Sigmoid colon (tissue), 7 donors: ENCODE data around the gene INPP5D. TPM values are rescaled to one million over a fixed set of nuclear protein-coding genes. Genes with fewer than 3 reads are reported as not detected.

Source experiments
- DNase-seq: peaks from one replicate; pipeline ENCODE4 v3.0.0-alpha.2; 2019
- H3K27ac ChIP-seq, 4 donors: fragments of 200-600 bp; sonication (generic); one replicate each; pipeline ENCODE4 v1.5.1; 2016 to 2019; ENCODE audit warnings: mild to moderate bottlenecking in 1 of 4
- H3K27me3 ChIP-seq, 3 donors: fragments of 200-600 bp; sonication (generic); one replicate each; pipeline ENCODE4 v1.5.1; 2019; ENCODE audit warnings: mild to moderate bottlenecking in 1 of 3
- H3K36me3 ChIP-seq, 4 donors: fragments of 200-600 bp; sonication (generic); one replicate each; pipeline ENCODE4 v1.5.1; 2016 to 2019
- H3K4me1 ChIP-seq, 4 donors: fragments of 200-600 bp; sonication (generic); one replicate each; pipeline ENCODE4 v1.5.1; 2017 to 2019
- H3K4me3 ChIP-seq, 4 donors: fragments of 200-600 bp; sonication (generic); one replicate each; pipeline ENCODE4 v1.5.1; 2017 to 2019; ENCODE audit warnings: mild to moderate bottlenecking in 2 of 4, moderate library complexity in 1 of 4
- H3K9me3 ChIP-seq, 4 donors: fragments of 200-600 bp in 3 of 4; sonication (generic) in 3 of 4; one replicate each; pipeline versions ENCODE4 v1.5.1 to v1.6.1; 2013 to 2019
- EP300 ChIP-seq, 4 donors: sonication (generic); formaldehyde crosslinking; IDR thresholded peaks; one replicate each; pipeline ENCODE4 v1.6.1; 2017; ENCODE audit warnings: antibody characterized with exemption in 4 of 4
- POLR2A ChIP-seq, 2 donors: fragments of 450-650 bp; IDR thresholded peaks; one replicate each; pipeline ENCODE4 v1.6.1; 2016; ENCODE audit warnings: antibody characterized with exemption in 2 of 2, mild to moderate bottlenecking in 2 of 2, moderate library complexity in 2 of 2
- POLR2AphosphoS5 ChIP-seq, 4 donors: sonication (generic); formaldehyde crosslinking; IDR thresholded peaks; one replicate each; pipeline ENCODE4 v1.6.1; 2017; ENCODE audit warnings: antibody characterized with exemption in 4 of 4
- WGBS, 2 donors: extraction: QIAGEN DNeasy Blood & Tissue Kit; methylation state at CpG; one replicate each; pipeline ENCODE4 v1.1.7; 2013; 5-methylcytosine and 5-hydroxymethylcytosine counted together
- intact Hi-C: fragments of 100-400 bp; cut with DNase I; formaldehyde crosslinking; loops from one replicate; pipeline ENCODE4 v1.15.1; 2023
- polyA plus RNA-seq, 3 donors: library from polyadenylated mRNA; stranded (reverse); fragments of 200-250 nt; gene quantifications; one replicate each; pipeline ENCODE4 v1.2.3, GENCODE V29; 2013
- total RNA-seq, 4 donors: library from RNA; depleted of rRNA; stranded (reverse); fragments of >200 nt; gene quantifications; one replicate each; pipeline ENCODE4 v1.1.0, GENCODE V29; 2016
- TF ChIP-seq, protein P1 (sequence below), 4 experiments: fragments of 450-650 bp in 3 of 4; fragments of 200-600 bp in 1 of 4; IDR thresholded peaks; one replicate each; pipeline ENCODE4 v1.5.1; 2016 to 2019; ENCODE audit warnings: antibody characterized with exemption in 4 of 4, mild to moderate bottlenecking in 3 of 4, moderate library complexity in 2 of 4
- donor health status: healthy with polysubstance abuse.
- donor health status: Bipolar disorder and iron deficiency.
- donor health status: healthy.

INPP5D gene
- total and polyA plus RNA-seq, 7 donors: 4.2 to 44.8 (median 8.7) TPM

DNA sequence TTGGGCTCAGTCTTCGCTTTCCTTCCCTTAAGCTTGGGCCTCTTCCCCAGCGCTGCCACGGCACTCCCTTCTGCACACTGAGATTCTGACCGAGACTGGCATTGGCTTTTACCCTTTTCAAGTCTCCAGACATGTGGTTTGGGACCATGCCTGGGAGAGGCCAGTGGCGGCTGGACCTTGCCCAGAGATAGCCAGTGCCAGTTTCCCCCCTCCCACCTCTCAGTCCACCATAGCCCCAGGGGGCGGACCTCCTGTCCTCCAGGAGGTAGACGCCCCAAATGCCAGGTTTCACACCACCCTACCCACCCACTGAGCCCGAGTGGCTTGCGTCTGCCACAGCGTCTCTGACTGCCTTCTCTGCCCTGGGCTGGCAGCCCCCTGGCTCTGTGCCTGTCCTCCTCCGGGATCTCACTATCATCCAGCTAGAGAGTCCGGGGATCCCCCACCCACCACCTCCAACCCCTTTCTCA, 47.7 kb downstream of the INPP5D start:
- H3K36me3 ChIP-seq: no peaks in the 10 kb centered on the region
- WGBS, 2 donors: 81 to 85% methylated on average over 12 of the region's 12 CpGs
- no peak for DNase-seq
- TF ChIP-seq POLR2A (IDR thresholded peaks at IDR 0.05): no peak
- TF ChIP-seq POLR2AphosphoS5 (IDR thresholded peaks at IDR 0.05): no peak
- TF ChIP-seq EP300 (IDR thresholded peaks at IDR 0.05): no peak
- TF ChIP-seq, protein P1, sequence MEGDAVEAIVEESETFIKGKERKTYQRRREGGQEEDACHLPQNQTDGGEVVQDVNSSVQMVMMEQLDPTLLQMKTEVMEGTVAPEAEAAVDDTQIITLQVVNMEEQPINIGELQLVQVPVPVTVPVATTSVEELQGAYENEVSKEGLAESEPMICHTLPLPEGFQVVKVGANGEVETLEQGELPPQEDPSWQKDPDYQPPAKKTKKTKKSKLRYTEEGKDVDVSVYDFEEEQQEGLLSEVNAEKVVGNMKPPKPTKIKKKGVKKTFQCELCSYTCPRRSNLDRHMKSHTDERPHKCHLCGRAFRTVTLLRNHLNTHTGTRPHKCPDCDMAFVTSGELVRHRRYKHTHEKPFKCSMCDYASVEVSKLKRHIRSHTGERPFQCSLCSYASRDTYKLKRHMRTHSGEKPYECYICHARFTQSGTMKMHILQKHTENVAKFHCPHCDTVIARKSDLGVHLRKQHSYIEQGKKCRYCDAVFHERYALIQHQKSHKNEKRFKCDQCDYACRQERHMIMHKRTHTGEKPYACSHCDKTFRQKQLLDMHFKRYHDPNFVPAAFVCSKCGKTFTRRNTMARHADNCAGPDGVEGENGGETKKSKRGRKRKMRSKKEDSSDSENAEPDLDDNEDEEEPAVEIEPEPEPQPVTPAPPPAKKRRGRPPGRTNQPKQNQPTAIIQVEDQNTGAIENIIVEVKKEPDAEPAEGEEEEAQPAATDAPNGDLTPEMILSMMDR (IDR thresholded peaks at IDR 0.05): no peak
- H3K9me3 ChIP-seq: no peaks in the 10 kb centered on the region
- H3K27ac ChIP-seq: no peak overlapping the region
- H3K4me1 ChIP-seq: no peaks in the 10 kb centered on the region
- intact Hi-C loops: no loop called here
- no peaks in the 10 kb centered on the region for H3K27me3 ChIP-seq
- no peak overlapping the region for H3K4me3 ChIP-seq

DNA sequence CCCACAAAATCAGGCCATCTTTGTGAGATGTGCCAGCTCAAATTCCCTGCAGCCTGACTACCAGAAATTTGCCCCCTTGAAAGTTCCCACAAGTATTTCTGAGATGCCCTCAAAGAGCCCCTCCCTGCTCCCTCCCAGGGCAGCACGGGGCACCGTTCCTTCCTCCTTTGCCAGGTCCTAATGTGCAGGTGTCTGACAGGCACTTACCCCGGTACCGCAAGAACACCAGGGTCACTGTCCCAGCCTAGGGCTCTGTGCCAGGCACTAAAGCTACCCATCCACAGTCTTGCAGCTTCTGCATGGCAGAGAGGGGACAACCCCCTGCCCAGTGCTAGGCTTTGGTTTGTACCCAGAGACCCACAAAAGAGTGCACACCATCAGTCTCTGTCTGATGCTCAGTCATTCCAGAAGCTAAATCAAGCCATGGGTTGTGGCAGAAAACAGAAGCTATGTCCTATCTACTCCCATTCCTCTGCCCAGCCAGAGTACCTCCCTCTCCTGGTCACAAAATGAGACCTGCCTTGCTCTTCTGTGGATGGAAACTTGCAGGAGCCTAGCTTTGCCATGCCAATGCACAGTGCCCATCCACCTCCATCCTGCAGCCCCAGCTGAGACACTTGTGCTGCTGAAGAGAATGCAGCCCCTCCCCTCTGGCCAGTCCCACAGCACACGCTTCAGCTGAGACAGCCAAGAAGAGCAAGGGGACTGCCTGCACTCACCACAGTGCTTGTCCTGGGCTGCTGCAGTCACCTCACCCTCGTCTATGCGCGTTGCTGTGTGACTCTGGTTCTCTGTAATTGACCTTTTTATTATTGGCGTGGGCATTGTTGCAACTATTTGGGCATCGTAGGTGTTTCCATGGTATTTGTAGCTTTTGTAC, 48.7 kb downstream of the INPP5D start:
- Histone ChIP-seq H3K27ac (no peak overlapping the region), H3K4me1 (no peaks in the 10 kb centered on the region), H3K4me3 (no peak overlapping the region), H3K36me3 (no peaks in the 10 kb centered on the region), H3K9me3 (no peaks in the 10 kb centered on the region), H3K27me3 (no peaks in the 10 kb centered on the region)
- WGBS, 2 donors: 45 to 58% methylated on average over 10 of the region's 10 CpGs
- intact Hi-C loops: no loop called here
- TF ChIP-seq POLR2AphosphoS5 (IDR thresholded peaks at IDR 0.05): no peak
- TF ChIP-seq, protein P1 (IDR thresholded peaks at IDR 0.05): no peak
- no peak for TF ChIP-seq EP300 (IDR thresholded peaks at IDR 0.05)
- no peak for TF ChIP-seq POLR2A (IDR thresholded peaks at IDR 0.05)
- no peak for DNase-seq

DNA sequence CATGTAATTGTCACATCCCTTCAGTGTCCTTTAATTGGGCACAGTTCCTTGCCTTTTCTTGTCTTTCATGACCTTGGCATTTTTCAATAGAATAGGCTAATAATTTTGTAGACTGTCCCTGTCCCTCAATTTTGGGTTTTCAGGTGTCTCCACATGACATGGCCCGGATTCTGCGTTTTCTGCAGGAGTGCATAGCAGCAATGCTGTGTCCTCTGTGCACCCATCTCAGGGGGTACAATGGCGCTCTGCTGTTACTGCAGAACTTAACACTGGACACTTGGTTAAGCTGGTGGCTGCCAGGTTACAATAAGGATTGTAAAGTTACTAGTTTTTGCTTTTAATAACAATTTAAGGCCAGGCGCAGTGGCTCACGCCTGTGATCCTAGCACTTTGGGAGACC, 51.3 kb downstream of the INPP5D start:
- TF ChIP-seq EP300 (IDR thresholded peaks at IDR 0.05) (no peak), POLR2AphosphoS5 (IDR thresholded peaks at IDR 0.05) (no peak), POLR2A (IDR thresholded peaks at IDR 0.05) (no peak)
- TF ChIP-seq, protein P1 (IDR thresholded peaks at IDR 0.05): no peak
- Histone ChIP-seq H3K4me1 (no peaks in the 10 kb centered on the region), H3K27ac (no peak overlapping the region), H3K4me3 (no peak overlapping the region), H3K27me3 (no peaks in the 10 kb centered on the region), H3K9me3 (no peaks in the 10 kb centered on the region), H3K36me3 (no peaks in the 10 kb centered on the region)
- WGBS, 2 donors: 96 to 98% methylated on average over 5 of the region's 5 CpGs
- intact Hi-C loops: no loop called here
- DNase-seq: peak; percentile 33

DNA sequence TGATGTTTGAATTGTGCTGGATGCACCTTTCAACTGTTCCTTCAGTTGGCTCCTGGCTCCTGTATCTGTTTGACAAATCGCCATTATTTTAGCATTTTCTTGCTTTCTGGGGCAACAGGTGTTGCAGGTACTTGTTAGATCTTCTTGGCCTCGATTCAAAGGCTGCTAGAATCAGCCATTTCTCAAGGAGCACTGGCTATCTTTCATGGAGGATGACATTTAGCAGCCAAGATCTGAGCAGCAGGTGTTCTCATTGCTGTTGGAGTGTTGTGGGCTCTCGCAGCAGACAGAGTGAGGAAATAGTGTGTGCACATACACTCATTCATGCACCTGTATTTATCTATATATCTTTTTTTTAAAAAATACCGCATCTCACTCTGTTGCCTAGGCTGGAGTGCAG, 52.2 kb downstream of the INPP5D start:
- H3K9me3 ChIP-seq: no peaks in the 10 kb centered on the region
- no peaks in the 10 kb centered on the region for H3K27me3 ChIP-seq
- H3K4me3 ChIP-seq: no peak overlapping the region
- H3K27ac ChIP-seq: no peak overlapping the region
- intact Hi-C loops: no loop called here
- WGBS, 2 donors: 54 to 66% methylated on average over 4 of the region's 4 CpGs
- peak; percentile 7 for DNase-seq
- no peak for TF ChIP-seq POLR2A (IDR thresholded peaks at IDR 0.05)
- no peaks in the 10 kb centered on the region for H3K4me1 ChIP-seq
- no peaks in the 10 kb centered on the region for H3K36me3 ChIP-seq

DNA sequence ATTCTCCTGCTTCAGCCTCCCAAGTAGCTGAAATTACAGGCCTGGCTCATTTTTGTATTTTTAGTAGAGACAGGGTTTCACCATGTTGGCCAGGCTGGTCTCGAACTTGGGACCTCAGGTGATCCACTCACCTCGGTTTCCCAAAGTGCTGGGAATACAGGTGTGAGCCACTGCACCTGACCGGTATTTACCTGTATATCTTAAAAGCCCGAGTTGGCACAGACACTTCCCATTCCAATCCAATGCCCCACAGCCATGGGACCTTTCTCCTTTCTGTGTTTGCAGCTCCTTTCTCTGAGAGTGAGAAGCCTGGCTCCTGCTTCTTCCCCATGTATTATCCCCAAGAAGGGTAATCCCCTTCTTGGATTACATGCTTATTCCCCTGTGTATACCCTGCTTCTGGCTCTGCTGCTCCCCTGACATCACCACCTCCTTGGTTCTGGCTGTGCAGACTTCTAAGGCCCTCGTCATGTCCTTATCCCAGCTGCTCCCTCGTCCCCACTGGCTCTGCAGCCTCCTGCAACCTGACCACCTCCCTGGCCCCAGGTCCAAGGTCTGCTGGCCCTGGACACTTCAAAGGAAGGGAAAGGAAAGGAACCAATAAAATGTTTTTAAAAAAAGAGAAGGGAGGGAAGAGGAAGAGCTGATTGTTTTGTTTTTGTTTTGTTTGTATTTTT, 52.8 kb downstream of the INPP5D start:
- Histone ChIP-seq H3K9me3 (no peaks in the 10 kb centered on the region), H3K27me3 (no peaks in the 10 kb centered on the region), H3K36me3 (no peaks in the 10 kb centered on the region), H3K4me3 (no peak overlapping the region), H3K27ac (no peak overlapping the region), H3K4me1 (no peaks in the 10 kb centered on the region)
- TF ChIP-seq POLR2AphosphoS5 (IDR thresholded peaks at IDR 0.05): no peak
- no peak for TF ChIP-seq POLR2A (IDR thresholded peaks at IDR 0.05)
- no peak for TF ChIP-seq EP300 (IDR thresholded peaks at IDR 0.05)
- TF ChIP-seq, protein P1 (IDR thresholded peaks at IDR 0.05): no peak
- intact Hi-C loops: no loop called here
- 77 to 85% methylated on average over 6 of the region's 6 CpGs for WGBS, 2 donors
- peak; percentile 36 for DNase-seq
